Renal pelvis (tissue), 12 donors: ENCODE results near the gene BBS2. TPM values are rescaled to one million over a fixed set of nuclear protein-coding genes. Genes with fewer than 3 reads are reported as not detected.

Experiments used
- DNase-seq: peaks from one replicate; pipeline ENCODE4 v3.0.0-alpha.2; 2013
- long read RNA-seq, 16 experiments: transcript quantifications; one replicate each; lab custom pipeline, GENCODE V29; 2026
- polyA plus RNA-seq, 3 donors: library from polyadenylated mRNA; unstranded; fragments of 120-200 nt; gene quantifications; one replicate each; pipeline ENCODE4 v1.2.1, GENCODE V29; 2013; ENCODE audit not compliant: insufficient read length in 3 of 3

BBS2 gene
- 100 to 1,000 TPM in 1 of 3 donors, 10 to 100 TPM in 2; 67.3 to 114 (median 97.6) TPM for polyA plus RNA-seq
- long read RNA-seq, donor 1, transcript BBS2-201 (17 exons, 2,963 nt) = major isoform, 7 of 12 reads
- long read RNA-seq, donor 1, partial matches to known transcripts = 5 of 12 reads
- long read RNA-seq, donor 1, other reads (novel, unspliced or antisense) = 0 of 12 reads
- long read RNA-seq, donor 2, transcript BBS2-201 (17 exons, 2,963 nt) = major isoform, 6 of 25 reads
- long read RNA-seq, donor 2, partial matches to known transcripts = 19 of 25 reads
- long read RNA-seq, donor 2, other reads (novel, unspliced or antisense) = 0 of 25 reads
- long read RNA-seq, donor 3, partial matches to known transcripts = 13 of 16 reads
- long read RNA-seq, donor 3, other reads (novel, unspliced or antisense) = 0 of 16 reads
- long read RNA-seq, donor 4, partial matches to known transcripts = 12 of 16 reads
- long read RNA-seq, donor 4, other reads (novel, unspliced or antisense) = 0 of 16 reads
- long read RNA-seq, donor 5, partial matches to known transcripts = 0 of 4 reads
- long read RNA-seq, donor 5, other reads (novel, unspliced or antisense) = 0 of 4 reads
- long read RNA-seq, donor 6, partial matches to known transcripts = 24 of 27 reads
- long read RNA-seq, donor 6, other reads (novel, unspliced or antisense) = 0 of 27 reads
- long read RNA-seq, donor 7, transcript BBS2-201 (17 exons, 2,963 nt) = major isoform, 13 of 21 reads
- long read RNA-seq, donor 7, partial matches to known transcripts = 8 of 21 reads
- long read RNA-seq, donor 7, other reads (novel, unspliced or antisense) = 0 of 21 reads
- long read RNA-seq, donor 8, transcript BBS2-201 (17 exons, 2,963 nt) = major isoform, 5 of 5 reads
- long read RNA-seq, donor 8, partial matches to known transcripts = 0 of 5 reads
- long read RNA-seq, donor 8, other reads (novel, unspliced or antisense) = 0 of 5 reads
- long read RNA-seq, donor 9, transcript BBS2-201 (17 exons, 2,963 nt) = major isoform, 6 of 12 reads
- long read RNA-seq, donor 9, partial matches to known transcripts = 6 of 12 reads
- long read RNA-seq, donor 9, other reads (novel, unspliced or antisense) = 0 of 12 reads
- long read RNA-seq, donor 10, transcript BBS2-201 (17 exons, 2,963 nt) = major isoform, 7 of 22 reads
- long read RNA-seq, donor 10, partial matches to known transcripts = 13 of 22 reads
- long read RNA-seq, donor 10, other reads (novel, unspliced or antisense) = 0 of 22 reads
- long read RNA-seq, donor 11, partial matches to known transcripts = 5 of 9 reads
- long read RNA-seq, donor 11, other reads (novel, unspliced or antisense) = 0 of 9 reads
- long read RNA-seq, donor 12, transcript BBS2-201 (17 exons, 2,963 nt) = major isoform, 9 of 29 reads
- long read RNA-seq, donor 12, partial matches to known transcripts = 19 of 29 reads
- long read RNA-seq, donor 12, other reads (novel, unspliced or antisense) = 0 of 29 reads
- long read RNA-seq, donor 13, partial matches to known transcripts = 21 of 24 reads
- long read RNA-seq, donor 13, other reads (novel, unspliced or antisense) = 0 of 24 reads
- long read RNA-seq, donor 14 = 0 reads
- long read RNA-seq, donor 15 = 0 reads
- long read RNA-seq, donor 16, transcript BBS2-201 (17 exons, 2,963 nt) = major isoform, 8 of 24 reads
- long read RNA-seq, donor 16, partial matches to known transcripts = 10 of 24 reads
- long read RNA-seq, donor 16, other reads (novel, unspliced or antisense) = 6 of 24 reads

- DNase-seq = peak; percentile 88
Measured at GRCh38 chr16:56519459-56520250, at the start of gene BBS2. Gene BBS2, minus strand, starts transcription at chr16:56520024. Its CDS starts 162 bp downstream, at chr16:56519862.

GRCh38 chr16:56564793-56565477 lies 45.1 kb upstream of the BBS2 start, which contains the start of gene MT4:
Gene MT4, plus strand, starts transcription at chr16:56565073. Its CDS starts 56 bp downstream, at chr16:56565129.
- DNase-seq = no peak

GRCh38 chr16:56561126-56561525 lies 41.3 kb upstream of the BBS2 start:
- no peak for DNase-seq

GRCh38 chr16:56560447-56560846 lies 40.6 kb upstream of the BBS2 start:
- no peak for DNase-seq

- no peak for DNase-seq
Measured at GRCh38 chr16:56559109-56559508, 39.3 kb upstream of the BBS2 start.

- no peak for DNase-seq
Measured at GRCh38 chr16:56558024-56558747, 38.4 kb upstream of the BBS2 start.

GRCh38 chr16:56554441-56554840 lies 34.6 kb upstream of the BBS2 start:
- no peak for DNase-seq

GRCh38 chr16:56551796-56552738 lies 32.2 kb upstream of the BBS2 start:
- peak; percentile 27 for DNase-seq

- no peak for DNase-seq
Measured at GRCh38 chr16:56549744-56550385, 30.0 kb upstream of the BBS2 start.

GRCh38 chr16:56549161-56549560 lies 29.3 kb upstream of the BBS2 start:
- no peak for DNase-seq

- DNase-seq = no peak
Measured at GRCh38 chr16:56547949-56548567, 28.2 kb upstream of the BBS2 start.

GRCh38 chr16:56547120-56547948 lies 27.5 kb upstream of the BBS2 start:
- no peak for DNase-seq

- DNase-seq = no peak
Measured at GRCh38 chr16:56542039-56542438, 22.2 kb upstream of the BBS2 start.

- no peak for DNase-seq
Measured at GRCh38 chr16:56539656-56540055, 19.8 kb upstream of the BBS2 start.

GRCh38 chr16:56538331-56538730 lies 18.5 kb upstream of the BBS2 start:
- no peak for DNase-seq
